Measurements from ENCODE around the gene CACNG6.

The CACNG6 gene, protein sequence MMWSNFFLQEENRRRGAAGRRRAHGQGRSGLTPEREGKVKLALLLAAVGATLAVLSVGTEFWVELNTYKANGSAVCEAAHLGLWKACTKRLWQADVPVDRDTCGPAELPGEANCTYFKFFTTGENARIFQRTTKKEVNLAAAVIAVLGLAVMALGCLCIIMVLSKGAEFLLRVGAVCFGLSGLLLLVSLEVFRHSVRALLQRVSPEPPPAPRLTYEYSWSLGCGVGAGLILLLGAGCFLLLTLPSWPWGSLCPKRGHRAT

DNA sequence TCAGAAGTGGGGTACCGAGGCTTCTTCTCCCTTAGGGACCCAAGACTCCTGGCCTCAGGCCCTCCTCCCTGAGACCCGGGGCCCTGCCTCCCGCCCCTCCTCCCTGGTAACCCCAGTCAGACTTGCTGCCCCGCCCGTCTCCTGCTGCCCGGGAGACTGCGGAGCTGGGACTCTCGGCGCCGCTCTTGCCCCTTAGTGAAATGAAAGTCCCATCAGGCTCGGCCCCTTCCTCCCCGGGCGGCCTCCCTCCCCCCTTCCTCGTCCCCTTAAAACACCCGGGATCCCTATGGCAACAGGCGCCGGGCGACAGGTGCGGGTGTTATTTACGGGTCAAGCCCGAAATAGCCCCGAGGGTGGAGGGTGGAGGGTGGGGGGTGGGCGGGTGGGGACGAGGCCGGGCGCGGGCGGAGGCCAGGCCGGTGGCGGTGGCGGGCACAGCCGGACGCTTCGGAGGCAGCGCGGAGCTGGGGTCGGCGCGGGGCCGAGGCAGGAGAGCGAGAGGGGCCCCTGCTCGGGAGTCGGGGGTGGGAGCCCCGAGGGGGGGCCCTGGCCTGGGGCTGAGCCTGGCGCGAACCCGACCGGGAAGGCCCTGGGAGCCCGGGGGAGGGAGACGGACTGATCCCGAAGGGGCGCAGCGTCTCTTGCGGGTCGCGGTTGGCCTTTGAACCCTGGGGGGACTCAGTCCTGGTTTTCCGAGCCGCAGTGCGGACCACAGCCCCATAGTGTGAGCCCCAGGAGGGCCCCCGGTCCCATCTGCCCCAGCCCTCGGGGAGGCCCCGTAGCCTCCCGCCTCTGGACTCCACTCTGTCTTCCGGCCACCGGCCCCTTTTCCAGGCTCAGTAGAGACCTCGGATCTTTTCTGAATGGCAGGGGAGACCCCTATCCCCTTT, at the start of gene CACNG6:
TSS of gene CACNG6 (plus strand) at position 414 of the 890 bp plus-strand sequence. CDS start 1,241 bp downstream, outside the sequence.
- H3K4me3 ChIP-seq (replicated peaks; ENCODE audit: low read depth, low read length), result no peak within 1 kb of the TSS
- DNase-seq (ENCODE audit: extremely low read depth, low read depth), result no peak
- TF ChIP-seq, protein P1, sequence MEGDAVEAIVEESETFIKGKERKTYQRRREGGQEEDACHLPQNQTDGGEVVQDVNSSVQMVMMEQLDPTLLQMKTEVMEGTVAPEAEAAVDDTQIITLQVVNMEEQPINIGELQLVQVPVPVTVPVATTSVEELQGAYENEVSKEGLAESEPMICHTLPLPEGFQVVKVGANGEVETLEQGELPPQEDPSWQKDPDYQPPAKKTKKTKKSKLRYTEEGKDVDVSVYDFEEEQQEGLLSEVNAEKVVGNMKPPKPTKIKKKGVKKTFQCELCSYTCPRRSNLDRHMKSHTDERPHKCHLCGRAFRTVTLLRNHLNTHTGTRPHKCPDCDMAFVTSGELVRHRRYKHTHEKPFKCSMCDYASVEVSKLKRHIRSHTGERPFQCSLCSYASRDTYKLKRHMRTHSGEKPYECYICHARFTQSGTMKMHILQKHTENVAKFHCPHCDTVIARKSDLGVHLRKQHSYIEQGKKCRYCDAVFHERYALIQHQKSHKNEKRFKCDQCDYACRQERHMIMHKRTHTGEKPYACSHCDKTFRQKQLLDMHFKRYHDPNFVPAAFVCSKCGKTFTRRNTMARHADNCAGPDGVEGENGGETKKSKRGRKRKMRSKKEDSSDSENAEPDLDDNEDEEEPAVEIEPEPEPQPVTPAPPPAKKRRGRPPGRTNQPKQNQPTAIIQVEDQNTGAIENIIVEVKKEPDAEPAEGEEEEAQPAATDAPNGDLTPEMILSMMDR (IDR thresholded peaks at IDR 0.05; ENCODE audit: low read depth, low read length, missing control alignments), result no peak

- no peak overlapping the region for H3K4me3 ChIP-seq (replicated peaks; ENCODE audit: low read depth, low read length)
- DNase-seq (ENCODE audit: extremely low read depth, low read depth), result no peak
These were observed 49.2 kb upstream of the CACNG6 start for GRCh38 chr19:53942001-53942786.

GRCh38 chr19:53944416-53944815, 47.0 kb upstream of the CACNG6 start:
- DNase-seq (ENCODE audit: extremely low read depth, low read depth), result no peak
- TF ChIP-seq, protein P1 (IDR thresholded peaks at IDR 0.05; ENCODE audit: low read depth, low read length, missing control alignments), result no peak
- H3K4me3 ChIP-seq (replicated peaks; ENCODE audit: low read depth, low read length), result no peak overlapping the region

More at GRCh38 chr19:53942001-53942786, 49.2 kb upstream of the CACNG6 start:
- TF ChIP-seq, protein P1 (IDR thresholded peaks at IDR 0.05; ENCODE audit: low read depth, low read length, missing control alignments), result no peak

DNA sequence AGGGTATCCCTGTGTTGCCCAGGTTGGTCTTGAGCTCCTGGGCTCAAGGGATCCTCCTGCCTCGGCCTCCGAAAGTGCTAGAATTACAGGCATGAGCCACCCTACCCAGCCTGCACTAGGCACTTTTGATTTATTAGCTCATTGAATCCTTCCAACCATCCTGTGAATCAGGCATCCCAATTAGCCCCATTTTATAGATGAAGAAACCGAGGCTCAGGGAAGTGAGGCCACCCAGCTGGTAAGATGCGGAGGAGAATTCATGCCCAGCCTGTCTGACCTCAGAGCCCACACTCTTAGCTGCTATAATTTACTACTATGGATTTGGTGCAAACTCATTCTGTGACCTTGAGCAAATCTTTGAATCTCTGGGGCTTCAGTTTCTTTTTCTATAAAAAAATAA, 46.5 kb upstream of the CACNG6 start:
- TF ChIP-seq, protein P1 (IDR thresholded peaks at IDR 0.05; ENCODE audit: low read depth, low read length, missing control alignments), result no peak
- H3K4me3 ChIP-seq (replicated peaks; ENCODE audit: low read depth, low read length), result no peak overlapping the region
- DNase-seq (ENCODE audit: extremely low read depth, low read depth), result no peak

- TF ChIP-seq, protein P1 (IDR thresholded peaks at IDR 0.05; ENCODE audit: low read depth, low read length, missing control alignments), result no peak
- H3K4me3 ChIP-seq (replicated peaks; ENCODE audit: low read depth, low read length), result no peak overlapping the region
These were observed 46.0 kb upstream of the CACNG6 start for GRCh38 chr19:53945441-53945840.

GRCh38 chr19:53945998-53946397, 45.4 kb upstream of the CACNG6 start:
- no peak overlapping the region for H3K4me3 ChIP-seq (replicated peaks; ENCODE audit: low read depth, low read length)
- TF ChIP-seq, protein P1 (IDR thresholded peaks at IDR 0.05; ENCODE audit: low read depth, low read length, missing control alignments), result no peak
- no peak for DNase-seq (ENCODE audit: extremely low read depth, low read depth)

More at GRCh38 chr19:53945441-53945840, 46.0 kb upstream of the CACNG6 start:
- no peak for DNase-seq (ENCODE audit: extremely low read depth, low read depth)

Data from HFF-Myc (cell line).